ENCODE data around the gene GJA5.

GRCh38 chr1:147787765-147788164 lies 27.4 kb upstream of the GJA5 start:
- TF ChIP-seq CTCF (IDR thresholded peaks at IDR 0.05) (no peak), POLR2A (IDR thresholded peaks at IDR 0.05) (no peak)
